Upper lobe of left lung (tissue), 4 donors: ENCODE results near the gene PSG6.
"Not testable (repeated sequence)": the region's sequence is repeated elsewhere in the genome, so short reads cannot be mapped to it uniquely, and the experiment has no call there.

ENCODE experiments used
- CTCF ChIP-seq, 6 experiments: fragments of 450-650 bp in 4 of 6; fragments of 200-600 bp in 2 of 6; sonication (generic) in 2 of 6; IDR thresholded peaks; one replicate each; pipeline ENCODE4 v1.5.1; 2016 to 2019; ENCODE audit warnings: antibody characterized with exemption in 6 of 6
- POLR2A ChIP-seq, 4 donors: fragments of 450-650 bp; IDR thresholded peaks; one replicate each; pipeline ENCODE4 v1.5.1; 2016 to 2017; ENCODE audit warnings: antibody characterized with exemption in 4 of 4, mild to moderate bottlenecking in 2 of 4
- POLR2AphosphoS5 ChIP-seq, 2 donors: sonication (generic); formaldehyde crosslinking; IDR thresholded peaks; one replicate each; pipeline ENCODE4 v1.5.1; 2017; ENCODE audit warnings: antibody characterized with exemption in 2 of 2

DNA sequence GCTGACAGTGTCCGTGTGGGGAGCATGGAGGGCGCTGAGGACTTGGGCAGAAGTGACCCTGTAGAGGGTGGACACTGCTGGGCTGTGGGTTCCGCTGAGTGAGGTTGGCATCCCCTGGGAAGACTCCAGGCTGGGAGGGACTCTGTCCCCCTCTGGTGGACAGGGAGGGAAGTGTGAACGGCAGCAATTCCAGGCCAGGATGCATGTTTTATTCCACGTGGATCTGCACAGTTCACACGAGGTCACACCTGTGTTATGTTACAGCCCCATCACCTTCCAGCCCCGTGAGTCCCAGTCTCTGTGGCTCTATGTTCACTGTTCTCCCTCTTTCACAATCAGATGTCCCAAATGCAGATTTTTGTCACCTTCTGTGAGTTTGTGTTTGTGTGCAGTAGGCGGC, 36.4 kb downstream of the PSG6 start:
- not testable (repeated sequence) for TF ChIP-seq CTCF, POLR2A, POLR2AphosphoS5 (IDR thresholded peaks at IDR 0.05)
